ENCODE results near the gene PRM1.
"Not testable (repeated sequence)": the region's sequence is repeated elsewhere in the genome, so short reads cannot be mapped to it uniquely, and the experiment has no call there.

The PRM1 gene

DNA sequence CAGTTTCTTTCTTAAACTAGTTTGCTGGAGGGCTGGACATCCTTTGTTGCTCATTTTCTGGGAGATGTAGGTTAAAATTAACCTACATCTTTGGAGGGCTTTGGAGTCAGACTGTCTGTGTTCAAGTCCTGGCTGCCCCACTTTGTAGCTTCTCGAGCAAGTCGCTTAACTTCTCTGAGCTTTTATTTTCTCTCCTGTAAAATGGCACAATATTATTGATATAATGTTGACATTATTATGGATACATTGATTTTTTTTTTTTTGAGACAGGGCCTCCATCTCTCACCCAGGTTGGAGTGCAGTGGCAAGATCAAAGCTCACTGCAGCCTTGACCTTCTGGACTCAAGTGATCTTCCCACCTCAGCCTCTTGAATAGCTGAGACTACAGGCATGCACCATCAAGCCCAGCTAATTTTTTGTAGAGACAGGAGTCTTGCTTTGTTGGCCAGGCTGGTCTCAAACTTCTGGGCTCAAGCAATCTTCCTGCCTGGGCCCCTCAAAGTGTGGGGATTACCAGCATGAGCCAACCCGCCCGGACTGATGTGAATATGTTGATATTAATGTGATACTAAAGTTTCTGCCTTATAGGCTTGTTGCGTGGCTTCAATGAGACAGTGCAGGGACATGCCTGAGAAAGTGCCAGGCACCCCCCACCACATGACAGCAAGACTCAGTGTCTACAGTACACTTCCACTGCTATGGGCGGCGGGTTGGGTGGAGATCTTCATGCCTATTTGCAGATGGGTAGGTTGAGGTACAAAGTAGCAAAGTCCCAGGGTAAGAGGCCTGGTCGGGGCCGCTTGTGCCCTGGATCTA lies 32.6 kb upstream of the PRM1 start:
- DNase-seq: no peak

DNA sequence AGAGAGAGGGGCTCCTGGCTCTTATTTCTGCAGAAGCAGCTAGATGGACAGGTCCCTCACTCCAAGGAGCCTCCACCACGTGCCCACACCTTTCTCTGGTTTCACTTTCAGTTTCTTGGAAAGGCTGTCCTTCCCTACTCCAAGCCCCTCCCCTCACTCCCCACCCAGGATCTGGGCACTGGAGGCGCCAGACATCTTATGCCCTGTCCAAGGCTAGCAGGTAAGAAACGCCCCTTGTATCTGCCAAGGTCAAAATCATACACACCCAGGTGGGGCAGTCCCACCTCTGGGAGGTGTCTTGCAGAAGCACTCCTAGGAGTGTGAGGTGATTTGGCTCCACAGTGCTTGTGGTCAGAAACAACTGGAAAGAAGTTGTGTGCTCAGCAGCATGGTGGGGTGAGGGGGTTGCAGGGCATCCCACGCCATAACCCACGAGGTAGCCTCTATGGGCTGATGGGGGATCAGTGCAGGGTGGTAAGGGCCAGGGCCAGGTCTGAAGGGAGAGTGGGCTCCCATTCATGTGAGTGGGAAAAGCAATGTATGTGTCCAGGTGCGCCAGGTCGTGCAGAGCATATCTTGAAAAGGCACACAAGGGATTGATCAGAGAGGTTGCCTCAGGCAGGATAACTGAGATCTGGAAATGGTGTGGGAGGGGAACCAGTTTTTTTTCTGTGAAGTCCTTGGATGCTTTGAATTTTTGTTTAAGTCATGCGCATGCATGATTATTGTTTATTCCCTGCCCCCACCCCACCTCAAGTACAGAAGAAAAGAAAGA lies 31.8 kb upstream of the PRM1 start:
- no peak for DNase-seq

DNA sequence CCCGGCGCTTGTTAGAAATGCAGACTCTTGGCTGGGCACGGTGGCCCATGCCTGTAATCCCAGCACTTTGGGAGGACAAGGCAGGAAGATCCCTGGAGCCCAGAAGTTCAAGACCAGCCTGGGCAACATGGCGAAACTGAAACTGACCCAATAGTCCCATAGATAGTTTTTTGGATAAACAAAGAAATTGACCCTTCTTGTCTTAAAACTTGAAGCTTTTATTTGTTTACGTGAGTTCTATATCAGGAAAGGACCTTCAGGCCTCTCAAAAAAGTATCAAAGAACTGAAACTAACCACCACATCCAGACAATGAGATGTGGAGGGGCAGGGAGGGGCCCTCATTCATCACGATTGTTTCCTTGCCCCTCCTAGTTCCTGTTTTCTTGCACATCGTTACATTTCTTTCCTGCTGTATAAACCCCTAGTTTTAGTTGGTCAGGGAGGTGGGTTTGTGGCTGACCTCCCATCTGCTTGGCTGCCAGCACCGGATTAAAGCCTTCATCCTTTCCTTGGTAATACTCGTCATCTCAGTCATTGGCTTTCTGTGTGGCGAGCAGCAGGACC lies 29.9 kb upstream of the PRM1 start:
- DNase-seq: peak; percentile 58

DNA sequence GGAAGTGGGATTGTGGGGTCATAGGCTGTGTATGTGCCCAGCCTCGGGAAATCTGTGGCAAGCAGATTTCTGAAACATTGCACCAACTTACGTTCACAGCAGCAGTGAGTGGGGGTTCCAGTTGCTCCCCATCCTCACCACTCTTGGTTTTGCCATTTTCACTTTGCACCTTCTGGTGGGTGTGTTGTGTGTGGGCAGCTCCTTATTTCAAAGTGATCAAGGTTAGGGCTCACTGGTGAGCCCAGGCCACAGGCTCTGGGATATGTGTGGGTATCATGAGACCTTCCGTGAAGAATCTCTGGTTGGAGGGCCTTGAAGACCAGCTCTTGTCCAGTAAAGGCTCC lies 29.5 kb upstream of the PRM1 start:
- no peak for DNase-seq

DNA sequence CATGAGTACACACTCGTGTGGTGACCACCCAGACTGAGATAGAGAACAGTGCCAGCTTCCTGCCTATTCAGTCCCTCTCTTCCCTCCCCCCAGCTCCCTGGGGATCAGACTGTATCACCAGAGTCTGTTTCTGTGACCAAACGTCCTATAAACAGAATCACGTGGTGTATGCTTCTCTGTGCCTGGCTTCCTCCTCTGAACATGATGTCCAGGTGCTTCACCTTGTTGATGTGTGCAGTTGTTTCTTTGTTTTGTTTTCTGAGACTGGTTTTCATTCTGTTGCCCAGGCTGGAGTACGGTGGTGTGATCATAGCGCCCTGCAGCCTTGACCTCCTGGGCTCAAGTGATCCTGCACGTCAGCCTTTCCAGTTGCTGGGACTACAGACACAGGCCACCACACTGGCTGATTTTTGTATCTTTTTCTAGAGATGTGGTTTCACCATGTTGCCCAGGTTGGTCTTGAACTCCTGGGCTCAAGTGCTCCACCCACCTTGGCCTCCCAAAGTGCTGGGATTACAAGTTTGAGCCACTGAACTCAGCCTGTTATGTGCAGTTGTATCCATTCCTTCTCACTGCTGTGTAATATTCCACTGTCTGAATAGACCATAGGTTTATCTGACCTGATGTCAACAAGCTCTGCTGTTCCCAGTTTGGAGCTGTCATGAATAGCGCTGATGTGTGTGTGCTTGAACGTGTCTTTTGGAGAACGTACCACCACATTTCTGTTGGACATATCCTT lies 28.9 kb upstream of the PRM1 start:
- no peak for DNase-seq

DNA sequence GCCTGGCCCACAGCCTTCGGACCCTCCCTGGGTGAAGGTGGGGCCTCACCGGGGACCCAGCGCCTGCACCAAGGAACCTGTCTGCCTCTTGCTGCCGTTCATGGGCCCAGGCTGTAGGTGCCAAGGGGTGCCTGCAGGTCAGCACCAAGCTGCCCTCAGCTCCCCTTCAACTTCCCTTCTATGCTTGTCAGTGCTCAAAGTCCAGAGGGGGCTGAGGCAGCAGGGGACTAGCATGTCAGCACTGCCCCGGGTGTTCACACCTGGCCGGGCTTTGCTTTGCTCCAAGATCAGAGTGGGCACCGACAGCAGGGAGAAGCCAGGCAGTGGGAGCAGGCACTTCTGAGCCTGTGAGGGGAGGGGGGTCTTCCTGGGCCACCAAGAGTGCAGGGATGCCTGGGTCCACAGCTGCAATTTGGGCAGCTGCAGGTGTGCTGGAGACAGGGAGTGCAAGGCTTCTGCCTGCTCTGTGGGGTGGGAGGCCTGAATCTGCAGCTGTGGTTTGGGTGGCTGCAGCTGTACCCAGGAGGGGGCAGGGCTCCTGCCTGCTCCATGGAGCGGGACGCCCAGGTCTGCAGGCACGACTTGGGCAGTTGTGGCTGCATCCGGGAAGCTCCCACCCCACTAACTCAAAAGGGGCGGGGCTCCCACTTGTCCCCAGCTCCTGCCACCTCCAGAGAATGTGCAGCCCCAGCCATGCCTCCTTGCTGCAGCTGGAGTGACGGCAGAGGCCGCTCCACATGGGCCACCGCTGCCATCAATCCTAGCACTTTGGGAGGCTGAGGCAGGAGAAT lies 27.6 kb upstream of the PRM1 start:
- DNase-seq: no peak

DNA sequence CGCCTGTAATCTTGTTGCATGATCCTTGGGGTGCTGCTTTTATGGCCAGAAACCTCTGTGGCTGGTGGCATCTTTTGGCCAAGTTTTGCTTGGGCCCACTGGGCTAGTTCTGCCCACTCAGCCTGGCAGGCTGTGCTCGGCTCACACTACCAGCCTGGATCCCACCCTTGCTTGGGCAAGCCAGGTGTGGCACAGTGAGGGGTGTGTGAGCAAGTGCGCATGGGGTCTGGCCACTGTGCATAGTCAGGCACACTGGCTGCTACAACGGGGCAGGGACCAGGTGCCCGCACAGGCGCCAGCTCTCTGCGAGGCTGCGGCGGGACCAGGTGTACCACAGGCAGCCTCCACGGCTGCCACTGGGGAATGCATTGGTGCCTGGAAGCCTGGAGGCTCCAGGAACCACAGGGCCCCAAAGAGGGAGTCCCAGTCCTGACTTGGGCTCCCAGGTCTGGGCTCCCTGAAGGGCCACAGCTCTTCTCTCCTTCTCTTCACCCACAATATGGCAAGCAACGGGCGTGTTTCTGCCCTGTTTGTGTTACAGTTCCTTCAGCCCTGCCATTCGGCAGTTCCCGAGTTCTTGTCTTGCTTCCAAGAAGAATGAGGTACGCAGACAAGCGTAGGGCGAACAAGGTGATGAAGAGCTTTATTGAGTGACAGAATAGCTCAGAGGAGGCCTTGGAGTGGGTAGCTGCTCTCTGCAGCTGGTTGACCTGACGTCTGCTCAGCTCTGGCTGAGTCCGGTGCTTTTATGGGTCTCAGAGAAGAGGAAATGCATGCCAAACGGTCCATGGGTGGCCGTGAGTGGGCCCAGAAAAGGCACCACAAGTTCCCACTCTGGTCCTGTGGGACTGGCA lies 26.7 kb upstream of the PRM1 start:
- DNase-seq: no peak

DNA sequence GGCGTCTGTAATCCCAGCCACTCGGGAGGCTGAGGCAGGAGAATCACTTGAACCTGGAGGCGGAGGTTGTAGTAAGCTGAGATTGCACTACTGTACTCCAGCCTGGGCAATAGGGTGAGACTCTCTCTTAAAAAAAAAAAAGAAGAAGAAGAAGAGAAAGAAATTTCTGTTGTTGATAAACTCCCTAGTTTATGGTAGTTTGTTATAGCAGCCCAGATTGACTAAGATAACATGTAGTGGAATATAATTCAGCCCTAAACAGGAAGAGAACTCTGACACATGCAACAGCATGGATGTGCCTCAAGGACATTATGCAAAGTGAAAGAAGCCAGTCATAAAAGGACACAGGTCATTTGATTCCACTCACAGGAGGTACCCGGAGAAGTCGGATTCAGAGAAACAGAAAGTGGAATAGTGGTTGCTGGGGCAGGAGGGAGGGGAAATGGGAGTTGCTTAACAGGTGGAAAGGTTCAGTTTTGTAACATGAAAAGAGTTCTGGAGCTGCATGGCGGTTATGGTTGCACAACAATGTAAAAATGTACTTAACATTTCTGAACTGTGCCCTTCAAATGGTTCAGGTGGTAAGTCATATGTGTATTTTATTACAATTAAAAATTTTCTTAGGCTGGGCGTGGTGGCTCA lies 26.0 kb upstream of the PRM1 start:
- no peak for DNase-seq

DNA sequence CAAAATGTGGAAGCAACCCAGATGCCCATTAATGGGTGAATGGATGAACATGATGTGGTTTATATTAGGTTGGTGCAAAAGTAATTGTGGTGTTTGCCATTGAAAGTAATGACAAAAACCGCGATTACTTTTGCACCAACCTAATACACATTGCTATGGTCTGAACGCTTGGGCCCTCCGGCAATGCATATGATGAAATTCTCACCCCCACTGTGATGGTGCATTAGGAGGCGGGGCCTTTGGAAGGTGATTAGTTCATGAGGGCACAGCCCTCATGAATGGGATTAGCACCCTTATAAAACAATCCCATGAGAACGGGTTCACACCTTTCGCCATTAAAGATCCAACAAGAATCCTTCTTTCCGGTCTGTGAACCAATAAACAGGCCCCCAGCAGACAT lies 25.3 kb upstream of the PRM1 start:
- DNase-seq: no peak

DNA sequence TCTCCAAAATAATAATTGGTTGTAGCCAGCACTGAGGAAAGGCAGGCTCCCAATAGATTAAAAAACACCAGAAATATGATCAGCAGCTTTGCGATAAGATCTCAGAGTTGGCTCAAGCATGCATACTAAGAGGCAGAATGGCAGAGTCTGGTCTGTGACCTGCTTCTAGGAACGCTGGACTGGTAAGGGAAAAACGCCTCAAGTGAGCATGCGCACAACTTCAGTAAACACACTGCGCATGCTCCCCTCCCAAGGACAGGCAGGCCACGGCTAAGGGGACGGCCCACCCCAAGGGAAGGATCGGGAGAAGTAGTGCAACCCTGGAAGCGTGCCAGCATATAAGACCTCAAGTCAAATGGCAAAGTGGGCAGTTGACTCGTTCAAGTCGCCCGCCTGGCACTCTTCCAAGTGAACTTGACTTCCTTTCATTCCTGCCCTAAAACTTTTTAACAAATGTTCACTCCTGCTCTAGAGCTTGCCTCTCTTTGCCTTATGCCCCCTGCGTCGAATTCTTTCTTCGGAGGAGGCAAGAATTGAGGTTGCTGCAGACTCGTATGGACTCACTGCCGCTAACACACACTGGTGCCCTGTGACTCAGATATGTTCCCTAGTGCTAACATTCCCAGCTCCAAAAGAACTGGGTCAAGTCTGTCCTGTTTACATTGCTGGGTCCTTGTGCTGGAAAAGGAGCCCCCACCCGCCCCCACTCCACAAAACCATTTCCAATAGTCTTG lies 22.4 kb upstream of the PRM1 start:
- no peak for DNase-seq

DNA sequence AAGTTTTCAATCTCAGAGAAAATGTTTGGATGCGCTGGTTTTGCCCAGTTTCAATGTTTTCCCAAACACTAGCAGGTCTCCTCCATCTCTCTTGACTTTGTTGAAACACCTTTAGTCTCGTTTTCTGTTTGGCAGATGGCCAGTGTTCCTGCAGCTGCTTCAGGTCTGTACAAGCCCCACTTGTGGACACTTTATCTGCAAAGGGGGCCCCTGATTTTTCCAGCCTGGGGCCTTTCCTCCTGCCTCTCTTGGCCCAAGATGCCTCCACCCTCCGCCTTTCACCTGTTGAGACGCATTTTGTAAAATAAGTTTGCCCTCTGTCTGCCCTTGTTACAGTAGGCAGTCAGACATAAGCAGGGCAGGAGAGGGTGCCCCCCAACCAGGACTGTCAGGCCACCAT lies 21.8 kb upstream of the PRM1 start:
- no peak for DNase-seq

DNA sequence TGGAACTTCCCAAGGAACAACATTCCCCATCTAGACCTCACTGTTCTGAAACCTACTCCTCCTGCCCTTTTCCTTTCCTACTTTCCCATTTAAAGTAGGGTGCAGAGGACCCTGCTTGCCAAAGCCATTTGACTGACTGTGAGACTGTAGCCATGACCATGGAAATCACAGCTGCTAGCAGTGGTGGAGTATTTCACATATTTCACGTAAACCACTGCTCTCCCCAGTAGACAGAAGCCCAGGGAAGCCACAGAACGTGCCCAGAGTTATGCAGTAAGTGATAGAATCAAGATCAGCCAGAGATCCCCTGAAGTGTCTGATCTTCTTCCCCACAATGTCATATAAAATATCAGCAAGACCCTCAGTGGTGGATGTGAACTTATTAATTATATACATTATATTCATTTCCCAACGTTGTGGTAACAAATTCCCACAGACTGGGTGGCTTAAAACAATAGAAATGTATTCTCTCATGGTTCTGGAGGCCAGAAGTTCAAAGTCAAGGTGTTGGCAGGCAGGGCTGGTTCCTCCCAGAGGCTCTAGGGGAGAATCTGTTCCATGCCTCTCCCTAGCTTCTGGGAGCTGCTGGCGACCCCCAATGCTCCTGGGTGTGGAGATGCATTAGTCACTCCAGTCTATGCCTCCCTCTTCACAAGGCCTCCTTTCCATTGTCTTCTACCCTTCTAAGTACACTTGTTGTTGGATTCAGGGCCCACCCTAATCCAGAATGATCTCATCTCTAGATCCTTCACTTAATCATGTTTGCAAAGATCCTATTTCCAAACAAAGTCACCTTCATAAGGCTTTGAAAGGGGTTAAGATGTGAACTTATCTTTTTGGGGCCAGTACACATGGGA lies 20.7 kb upstream of the PRM1 start:
- DNase-seq: no peak

DNA sequence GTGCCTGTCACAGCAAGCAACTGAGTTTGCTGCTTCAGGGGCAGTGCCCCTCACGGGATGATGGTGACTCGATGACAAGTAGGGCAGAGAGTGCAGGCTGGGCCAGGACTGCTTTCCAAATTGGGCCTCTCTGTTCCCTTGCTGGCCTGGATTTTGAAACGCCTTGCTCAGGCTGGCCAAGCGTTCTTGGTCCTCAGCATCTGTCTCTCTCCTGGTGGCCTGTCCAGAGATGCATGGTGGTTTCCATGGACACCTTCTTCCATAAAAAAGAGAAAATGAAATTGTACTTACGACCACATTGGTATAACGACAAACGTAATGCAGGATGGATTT lies 19.4 kb upstream of the PRM1 start:
- DNase-seq: no peak

DNA sequence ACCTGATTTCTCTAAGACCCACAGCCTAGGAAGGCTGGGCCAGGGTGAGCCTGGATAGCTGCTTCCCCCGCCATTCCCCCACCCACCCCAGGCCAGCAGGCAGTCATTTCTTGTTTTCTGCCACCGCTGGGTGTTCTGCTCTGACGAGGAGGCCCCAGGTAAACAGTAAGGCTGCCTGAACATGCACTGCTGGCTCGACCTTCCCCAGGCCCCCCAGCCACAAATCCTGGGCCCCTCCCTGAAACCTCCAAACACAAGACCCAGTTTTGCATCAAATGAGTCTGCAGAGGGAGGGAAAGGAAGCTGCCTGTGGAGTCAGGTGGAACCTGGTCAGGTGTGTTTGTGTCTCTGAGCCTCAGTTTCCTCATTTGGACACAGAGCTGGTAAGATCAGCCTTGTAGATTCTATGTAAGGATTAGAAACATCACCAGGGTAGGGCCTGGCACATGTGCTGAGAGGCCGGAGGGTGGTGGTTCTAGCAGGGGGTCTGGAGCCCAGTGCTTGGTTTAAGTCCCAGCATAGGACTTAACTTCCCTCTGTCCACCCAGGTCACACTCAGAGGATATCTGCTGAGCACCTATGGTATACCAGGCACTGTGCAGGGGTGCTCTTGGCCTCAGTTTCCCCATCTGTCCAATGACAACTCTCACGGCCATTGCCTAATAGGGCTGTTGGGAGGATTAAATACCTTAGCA lies 18.9 kb upstream of the PRM1 start:
- DNase-seq: no peak

DNA sequence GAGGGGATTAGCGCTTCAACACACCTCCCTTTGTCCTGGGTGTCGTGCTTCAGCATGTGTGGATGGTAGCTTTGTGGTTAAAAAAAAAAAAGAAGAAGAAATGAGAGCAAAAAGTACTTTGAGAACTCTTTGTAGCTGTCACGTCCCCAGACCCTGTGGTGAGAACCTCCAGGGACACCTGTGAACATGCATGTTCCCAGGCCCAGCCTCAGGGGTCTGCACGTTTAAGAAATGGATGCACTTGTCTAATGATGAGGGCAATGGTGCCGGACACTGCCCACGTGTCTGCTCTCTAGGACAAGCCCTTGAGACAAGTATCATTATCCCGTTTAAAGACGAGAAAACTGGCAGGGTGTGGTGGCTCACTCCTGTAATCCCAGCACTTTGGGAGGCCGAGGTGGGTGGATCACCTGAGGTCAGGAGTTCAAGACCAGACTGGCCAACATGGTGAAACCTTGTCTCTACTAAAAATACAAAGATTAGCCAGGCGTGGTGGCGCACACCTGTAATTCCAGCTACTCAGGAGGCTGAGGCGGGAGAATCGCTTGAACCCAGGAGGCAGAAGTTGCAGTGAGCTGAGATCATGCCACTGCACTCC lies 17.9 kb upstream of the PRM1 start:
- not testable (repeated sequence) for DNase-seq

DNA sequence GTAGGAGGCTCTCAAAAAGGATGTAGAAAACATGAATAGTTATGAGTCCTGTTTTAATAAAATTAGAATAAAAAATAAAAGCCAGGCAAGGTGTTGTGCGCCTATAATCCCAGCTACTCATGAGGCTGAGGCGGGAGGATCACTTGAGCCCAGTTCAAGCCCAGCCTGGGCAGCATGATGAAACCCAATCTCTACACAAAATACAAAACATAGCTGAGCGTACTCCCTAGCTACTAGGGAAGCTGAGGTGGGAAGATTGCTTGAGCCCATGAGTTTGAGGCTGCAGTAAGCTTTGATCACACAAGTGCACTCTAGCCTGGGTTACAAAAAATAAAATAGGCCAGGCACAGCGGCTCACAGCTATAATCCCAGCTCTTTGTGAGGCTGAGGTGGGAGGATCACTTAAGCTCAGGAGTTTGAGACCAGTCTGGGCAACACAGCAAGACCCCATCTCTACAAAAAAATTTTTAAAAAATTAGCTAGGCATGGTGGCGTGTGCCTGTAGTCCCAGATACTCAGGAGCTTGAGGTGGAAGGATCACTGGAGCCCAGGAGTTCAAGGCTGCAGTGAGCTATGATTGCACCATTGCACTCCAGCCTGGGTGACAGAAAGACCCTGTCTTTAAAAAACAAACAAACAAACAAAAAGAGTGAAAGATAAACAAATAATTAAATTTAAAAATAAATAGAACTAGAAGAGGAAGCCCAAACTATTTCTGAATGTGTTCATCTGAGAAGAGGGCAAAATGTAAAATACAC lies 17.2 kb upstream of the PRM1 start:
- DNase-seq: no peak

DNA sequence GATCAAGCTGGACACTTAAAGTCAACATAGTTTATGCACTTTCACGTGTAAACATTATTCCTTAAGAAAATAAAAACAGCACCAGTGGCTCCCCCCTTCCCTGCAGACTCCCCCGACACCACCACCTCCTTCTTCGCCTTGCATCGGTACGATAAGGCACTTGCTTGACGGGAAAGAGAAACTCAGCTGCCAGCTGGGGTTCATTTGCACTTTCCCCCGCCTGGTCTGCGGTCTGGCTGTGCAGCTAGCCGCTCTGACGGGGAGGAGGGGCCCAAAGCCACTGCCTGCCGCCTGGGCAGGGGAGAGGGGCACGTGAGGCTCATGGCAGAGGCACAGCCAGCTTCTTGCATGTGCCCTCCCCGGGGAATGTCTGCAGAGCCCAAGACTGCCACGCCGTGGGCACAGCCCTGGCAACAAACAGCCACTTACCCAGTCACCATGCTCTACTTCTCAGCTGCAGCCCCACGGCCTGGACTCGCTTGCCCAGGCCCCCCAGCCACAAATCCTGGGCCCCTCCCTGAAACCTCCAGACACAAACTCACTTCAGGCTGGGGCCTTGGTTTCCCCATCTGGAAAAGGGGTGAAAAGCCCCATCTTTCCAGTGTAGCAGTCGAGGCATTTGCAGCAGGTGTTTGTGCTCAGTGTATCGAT lies 16.5 kb upstream of the PRM1 start:
- DNase-seq: peak; percentile 56

Data from central memory CD4-positive, alpha-beta T cell (primary cell).